Muscle of back (tissue), 13 donors: ENCODE measurements around the gene SUCLG2. TPM values are rescaled to one million over a fixed set of nuclear protein-coding genes. Genes with fewer than 3 reads are reported as not detected.
A peak's percentile ranks its signal among the peaks of the same experiment; 100 is the strongest.

Experiments
- DNase-seq, 3 donors: peaks; one replicate each; pipeline versions ENCODE4 v3.0.0 to v3.0.0-alpha.2; 2013
- long read RNA-seq, 9 donors: transcript quantifications; one replicate each; lab custom pipeline, GENCODE V29; 2026
- polyA plus RNA-seq, 10 donors: library from polyadenylated mRNA; unstranded; fragments of 120-200 nt; gene quantifications; one replicate each; pipeline ENCODE4 v1.2.1, GENCODE V29; 2013; ENCODE audit not compliant: insufficient read length in 10 of 10

SUCLG2 gene
- 10 to 100 TPM; 28.6 to 41.4 (median 36.0) TPM for polyA plus RNA-seq
- long read RNA-seq, donor 1, transcript SUCLG2-201 (11 exons, 2,352 nt), result major isoform, 5 of 11 reads
- long read RNA-seq, donor 1, partial matches to known transcripts, result 6 of 11 reads
- long read RNA-seq, donor 1, other reads (novel, unspliced or antisense), result 0 of 11 reads
- long read RNA-seq, donor 2, transcript SUCLG2-201 (11 exons, 2,352 nt), result major isoform, 9 of 15 reads
- long read RNA-seq, donor 2, partial matches to known transcripts, result 6 of 15 reads
- long read RNA-seq, donor 2, other reads (novel, unspliced or antisense), result 0 of 15 reads
- long read RNA-seq, donor 3, result 0 reads
- long read RNA-seq, donor 4, partial matches to known transcripts, result 0 of 4 reads
- long read RNA-seq, donor 4, other reads (novel, unspliced or antisense), result 0 of 4 reads
- long read RNA-seq, donor 5, transcript SUCLG2-201 (11 exons, 2,352 nt), result major isoform, 12 of 19 reads
- long read RNA-seq, donor 5, partial matches to known transcripts, result 7 of 19 reads
- long read RNA-seq, donor 5, other reads (novel, unspliced or antisense), result 0 of 19 reads
- long read RNA-seq, donor 6, transcript SUCLG2-201 (11 exons, 2,352 nt), result major isoform, 7 of 7 reads
- long read RNA-seq, donor 6, partial matches to known transcripts, result 0 of 7 reads
- long read RNA-seq, donor 6, other reads (novel, unspliced or antisense), result 0 of 7 reads
- long read RNA-seq, donor 7, transcript SUCLG2-201 (11 exons, 2,352 nt), result major isoform, 7 of 14 reads
- long read RNA-seq, donor 7, partial matches to known transcripts, result 7 of 14 reads
- long read RNA-seq, donor 7, other reads (novel, unspliced or antisense), result 0 of 14 reads
- long read RNA-seq, donor 8, partial matches to known transcripts, result 0 of 3 reads
- long read RNA-seq, donor 8, other reads (novel, unspliced or antisense), result 0 of 3 reads
- long read RNA-seq, donor 9, partial matches to known transcripts, result 0 of 1 reads
- long read RNA-seq, donor 9, other reads (novel, unspliced or antisense), result 0 of 1 reads

- peak; percentile 84 to 97 (median 90) for DNase-seq
Observed at GRCh38 chr3:67654099-67654843, at the start of gene SUCLG2. Gene SUCLG2, minus strand, starts transcription at chr3:67654612. Its CDS starts 26 bp downstream, at chr3:67654586.

- no peak for DNase-seq
Observed at GRCh38 chr3:67700596-67700995, 46.2 kb upstream of the SUCLG2 start.

- DNase-seq, result no peak
Observed at GRCh38 chr3:67699882-67700281, 45.5 kb upstream of the SUCLG2 start.

GRCh38 chr3:67692621-67693020 is 38.2 kb upstream of the SUCLG2 start:
- no peak for DNase-seq

GRCh38 chr3:67691926-67692325 is 37.5 kb upstream of the SUCLG2 start:
- no peak for DNase-seq

GRCh38 chr3:67691207-67691606 is 36.8 kb upstream of the SUCLG2 start:
- DNase-seq, result no peak

GRCh38 chr3:67689806-67690205 is 35.4 kb upstream of the SUCLG2 start:
- DNase-seq, result no peak

GRCh38 chr3:67688231-67688630 is 33.8 kb upstream of the SUCLG2 start:
- no peak for DNase-seq

GRCh38 chr3:67686069-67686468 is 31.7 kb upstream of the SUCLG2 start:
- no peak for DNase-seq

- no peak for DNase-seq
Observed at GRCh38 chr3:67685499-67685898, 31.1 kb upstream of the SUCLG2 start.

GRCh38 chr3:67684211-67684610 is 29.8 kb upstream of the SUCLG2 start:
- no peak for DNase-seq

- no peak for DNase-seq
Observed at GRCh38 chr3:67683522-67683921, 29.1 kb upstream of the SUCLG2 start.

- no peak for DNase-seq
Observed at GRCh38 chr3:67678665-67679064, 24.3 kb upstream of the SUCLG2 start.

GRCh38 chr3:67674055-67674454 is 19.6 kb upstream of the SUCLG2 start:
- DNase-seq, result no peak

GRCh38 chr3:67662733-67663132 is 8.3 kb upstream of the SUCLG2 start:
- no peak for DNase-seq

- peak; percentile 29 to 71 (median 61) for DNase-seq
Observed at GRCh38 chr3:67661089-67661488, 6.7 kb upstream of the SUCLG2 start.

GRCh38 chr3:67657192-67657591 is 2.8 kb upstream of the SUCLG2 start:
- no peak for DNase-seq

- DNase-seq, result no peak
Observed at GRCh38 chr3:67656614-67657013, 2.2 kb upstream of the SUCLG2 start.

GRCh38 chr3:67655364-67656121 is 1.1 kb upstream of the SUCLG2 start:
- DNase-seq, result peak in 1 of 3 donors; percentile 9

- no peak for DNase-seq
Observed at GRCh38 chr3:67654844-67655177, 399 bp upstream of the SUCLG2 start.
